ENCODE results near the gene SSR2. TPM values are rescaled to one million over a fixed set of nuclear protein-coding genes. Genes with fewer than 3 reads are reported as not detected.

SSR2 gene
- total RNA-seq, 8 experiments from 2014 or later, result 199 to 383 (median 327) TPM

DNA sequence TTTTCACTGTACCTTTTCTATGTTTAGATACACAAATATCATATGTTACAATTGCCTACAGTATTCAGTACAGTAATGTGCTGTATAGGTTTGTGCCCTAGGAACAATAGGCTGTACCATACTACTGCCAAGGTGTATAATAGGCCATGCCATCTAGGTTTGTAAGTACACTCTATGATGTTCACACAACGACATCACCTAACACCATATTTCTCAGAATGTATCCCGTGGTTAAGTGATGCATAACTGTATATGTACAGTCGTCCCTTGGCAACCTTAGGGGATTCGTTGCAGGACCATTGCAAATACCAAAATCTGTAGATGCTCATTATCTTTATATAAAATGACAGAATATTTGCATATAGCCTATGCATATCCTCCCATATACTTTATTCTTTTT is 5.8 kb upstream of the SSR2 start:
- Histone ChIP-seq H3K4me1 (replicated peaks in 1 of 2) (peaks cover 0 to 4% of the 10 kb centered on the region in 2 donors), H3K4me3 (no peak overlapping the region), H3K27ac (no peak overlapping the region)
- ATAC-seq (replicated peaks in 6 of 8), result no peak
- in situ Hi-C loops (cut with MboI; ENCODE audit: low pct_unique_long_range_greater_than_20kb in 2 of 9, low sequenced_read_pairs in 9 of 9, unreplicated experiment in 9 of 9), result no loop called here
- WGBS, 10 experiments, result 61 to 95% (median 80%) methylated on average over 1 to 4 of the region's 4 CpGs; no CpG with 5 or more reads in 3 of the 10 experiments

DNA sequence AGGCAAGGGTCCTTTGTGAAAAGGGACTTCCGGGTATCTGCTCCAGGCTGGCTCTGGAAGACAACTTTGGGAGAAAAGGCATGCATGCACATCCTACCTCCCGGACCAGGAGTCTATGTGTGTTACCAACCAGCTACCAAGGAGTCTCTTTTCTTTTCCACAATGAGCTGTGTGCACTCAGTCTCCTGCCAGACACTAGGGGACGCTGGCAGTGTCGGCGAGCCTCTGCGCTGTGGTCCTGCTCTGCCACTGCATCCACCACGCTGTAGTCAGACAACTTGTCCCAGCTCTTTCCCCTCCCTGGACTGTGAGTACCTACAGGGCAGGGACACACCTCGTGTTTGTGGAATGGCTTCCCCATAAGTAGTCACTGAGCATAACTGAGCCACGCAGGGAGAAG is 5.1 kb upstream of the SSR2 start:
- Histone ChIP-seq H3K4me1 (replicated peaks in 1 of 2) (peaks cover 0 to 6% of the 10 kb centered on the region in 2 donors), H3K4me3 (no peak overlapping the region), H3K27ac (no peak overlapping the region)
- peak; percentile 66 to 99 (median 90) for ATAC-seq (replicated peaks in 6 of 8)
- in situ Hi-C loops (cut with MboI; ENCODE audit: low pct_unique_long_range_greater_than_20kb in 2 of 9, low sequenced_read_pairs in 9 of 9, unreplicated experiment in 9 of 9), result no loop called here
- WGBS, 10 experiments, result 10 to 50% (median 25%) methylated on average over 2 to 9 of the region's 9 CpGs; no CpG with 5 or more reads in 2 of the 10 experiments

DNA sequence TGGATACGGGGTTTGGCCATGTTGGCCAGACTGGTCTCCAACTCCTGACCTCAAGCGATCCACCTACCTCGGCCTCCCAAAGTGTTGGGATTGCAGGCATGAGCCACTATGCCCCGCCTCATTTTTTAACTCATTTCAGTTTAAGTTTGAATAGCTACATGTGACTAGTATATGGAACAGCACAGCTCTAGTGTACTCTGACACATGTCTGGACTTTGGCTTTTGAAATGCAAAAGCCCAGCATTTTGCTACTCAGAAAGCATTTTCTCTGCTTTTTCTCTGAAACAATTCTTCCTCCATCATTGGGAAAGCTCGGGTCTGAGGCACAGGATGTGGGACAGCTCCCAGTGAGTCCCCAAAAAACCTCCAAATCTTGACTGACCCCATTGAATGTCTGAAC is 4.0 kb upstream of the SSR2 start:
- H3K4me3 ChIP-seq, result no peak overlapping the region
- H3K4me1 ChIP-seq (replicated peaks in 1 of 2), result peaks cover 2 to 8% of the 10 kb centered on the region in 2 donors
- in situ Hi-C loops (cut with MboI; ENCODE audit: low pct_unique_long_range_greater_than_20kb in 2 of 9, low sequenced_read_pairs in 9 of 9, unreplicated experiment in 9 of 9), result no loop called here
- H3K27ac ChIP-seq, result no peak overlapping the region
- WGBS, 10 experiments, result 60 to 79% (median 70%) methylated on average over 1 to 5 of the region's 5 CpGs; no CpG with 5 or more reads in 3 of the 10 experiments
- ATAC-seq (replicated peaks in 6 of 8), result no peak

DNA sequence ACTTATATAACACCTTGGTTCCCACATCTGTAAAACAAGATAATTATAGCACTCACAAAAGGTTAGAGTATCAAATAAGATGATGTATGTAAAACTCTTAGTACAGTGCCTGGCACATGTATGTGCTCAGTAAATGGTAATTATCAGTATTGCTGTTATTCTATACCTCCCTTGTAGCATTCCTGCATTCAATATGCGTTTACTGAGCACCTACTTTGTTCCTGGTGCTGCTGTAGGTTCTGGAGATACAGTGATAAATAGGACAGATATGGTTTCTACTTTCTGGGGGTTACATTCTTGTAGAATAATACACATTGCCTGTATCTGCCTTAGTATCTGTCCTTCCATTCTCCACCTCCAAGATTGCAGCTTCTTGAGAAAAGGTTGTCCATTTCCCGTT is 1.2 kb upstream of the SSR2 start:
- 0 to 86% (median 67%) methylated on average over 1 to 2 of the region's 2 CpGs for WGBS, 10 experiments
- Histone ChIP-seq H3K4me1 (replicated peaks in 1 of 2) (peaks cover 8 to 13% of the 10 kb centered on the region in 2 donors), H3K4me3 (no peak overlapping the region), H3K27ac (no peak overlapping the region)
- in situ Hi-C loops (cut with MboI; ENCODE audit: low pct_unique_long_range_greater_than_20kb in 2 of 9, low sequenced_read_pairs in 9 of 9, unreplicated experiment in 9 of 9), result no loop called here
- ATAC-seq (replicated peaks in 6 of 8), result no peak

- H3K27ac ChIP-seq, result no peak overlapping the region
These were observed 310 bp upstream of the SSR2 start for GRCh38 chr1:156021093-156021428.

DNA sequence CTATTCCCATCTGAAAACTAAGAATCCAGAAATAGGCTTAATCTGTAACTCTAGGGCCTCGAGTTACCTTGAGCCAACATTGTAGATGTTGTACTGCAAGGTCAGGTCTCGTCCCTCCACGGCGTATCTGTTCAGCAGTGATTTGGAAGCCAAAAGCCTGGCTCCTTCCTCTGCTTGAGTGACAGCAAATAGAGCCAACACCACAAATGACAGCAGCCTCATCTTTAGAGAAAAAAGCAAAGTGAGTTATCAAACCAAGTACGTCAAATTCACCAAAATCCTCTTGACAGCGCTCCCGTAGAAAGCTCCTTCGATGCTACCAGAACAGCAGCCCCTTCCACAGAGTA is 832 bp downstream of the SSR2 start:
- Histone ChIP-seq H3K27ac (peak overlapping the region; percentile 95), H3K4me1 (replicated peaks in 1 of 2) (peaks cover 8 to 10% of the 10 kb centered on the region in 2 donors), H3K4me3 (peak overlapping the region; percentile 87 to 98 (median 96))
- in situ Hi-C loops (cut with MboI; ENCODE audit: low pct_unique_long_range_greater_than_20kb in 2 of 9, low sequenced_read_pairs in 9 of 9, unreplicated experiment in 9 of 9), result no loop called here
- no peak for ATAC-seq (replicated peaks in 6 of 8)
- WGBS, 10 experiments, result 13 to 73% (median 50%) methylated on average over 3 to 8 of the region's 8 CpGs; no CpG with 5 or more reads in 1 of the 10 experiments

More at GRCh38 chr1:156021093-156021428, 310 bp upstream of the SSR2 start:
- no peak for ATAC-seq (replicated peaks in 6 of 8)
- H3K4me1 ChIP-seq (replicated peaks in 1 of 2), result peaks cover 8 to 13% of the 10 kb centered on the region in 2 donors
- 0 to 24% (median 3%) methylated on average over 1 to 4 of the region's 4 CpGs for WGBS, 10 experiments
- H3K4me3 ChIP-seq, result peak overlapping the region; percentile 87 to 98 (median 96)
- in situ Hi-C loops (cut with MboI; ENCODE audit: low pct_unique_long_range_greater_than_20kb in 2 of 9, low sequenced_read_pairs in 9 of 9, unreplicated experiment in 9 of 9), result no loop called here

- ATAC-seq (replicated peaks in 6 of 8), result no peak
- Histone ChIP-seq H3K27ac (no peak overlapping the region), H3K4me1 (replicated peaks in 1 of 2) (peaks cover 5 to 6% of the 10 kb centered on the region in 2 donors), H3K4me3 (no peak overlapping the region)
- WGBS, 10 experiments, result 60 to 100% (median 95%) methylated on average over 1 to 7 of the region's 7 CpGs; no CpG with 5 or more reads in 3 of the 10 experiments
- in situ Hi-C loops (cut with MboI; ENCODE audit: low pct_unique_long_range_greater_than_20kb in 2 of 9, low sequenced_read_pairs in 9 of 9, unreplicated experiment in 9 of 9), result no loop called here
These were observed 5.9 kb downstream of the SSR2 start for GRCh38 chr1:156014829-156015228.

- no peak overlapping the region for H3K4me3 ChIP-seq
- no peak for ATAC-seq (replicated peaks in 6 of 8)
- H3K27ac ChIP-seq, result no peak overlapping the region
- 80 to 100% (median 96%) methylated on average over 1 to 4 of the region's 4 CpGs; no CpG with 5 or more reads in 1 of the 10 experiments for WGBS, 10 experiments
- H3K4me1 ChIP-seq (replicated peaks in 1 of 2), result peaks cover 0 to 4% of the 10 kb centered on the region in 2 donors
- in situ Hi-C loops (cut with MboI; ENCODE audit: low pct_unique_long_range_greater_than_20kb in 2 of 9, low sequenced_read_pairs in 9 of 9, unreplicated experiment in 9 of 9), result no loop called here
These were observed 8.5 kb downstream of the SSR2 start for GRCh38 chr1:156012051-156012817.

DNA sequence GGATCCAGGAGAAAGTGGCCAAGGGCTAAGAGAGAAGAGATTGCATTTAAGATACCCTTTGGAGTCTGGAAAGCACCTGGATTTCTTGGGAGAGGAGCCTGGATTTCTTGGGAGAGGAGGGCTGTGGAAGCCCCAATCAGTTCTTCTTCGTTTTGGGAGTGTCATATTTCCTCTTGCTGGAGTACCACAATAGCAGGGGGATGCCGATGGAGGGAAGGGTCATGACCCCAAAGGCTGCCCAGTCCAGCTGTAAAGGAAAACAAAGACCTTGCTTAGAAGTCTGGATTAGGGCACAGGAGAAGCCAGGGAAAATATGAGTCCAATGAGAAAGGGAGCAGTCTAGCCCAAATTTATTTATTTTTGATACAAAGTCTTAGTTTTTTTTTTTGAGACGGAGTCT is 11.3 kb downstream of the SSR2 start:
- 0 to 48% (median 37%) methylated on average over 1 to 3 of the region's 3 CpGs; no CpG with 5 or more reads in 2 of the 10 experiments for WGBS, 10 experiments
- Histone ChIP-seq H3K4me3 (no peak overlapping the region), H3K4me1 (replicated peaks in 1 of 2) (peaks cover 0 to 4% of the 10 kb centered on the region in 2 donors), H3K27ac (no peak overlapping the region)
- no peak for ATAC-seq (replicated peaks in 6 of 8)
- in situ Hi-C loops (cut with MboI; ENCODE audit: low pct_unique_long_range_greater_than_20kb in 2 of 9, low sequenced_read_pairs in 9 of 9, unreplicated experiment in 9 of 9), result no loop called here

DNA sequence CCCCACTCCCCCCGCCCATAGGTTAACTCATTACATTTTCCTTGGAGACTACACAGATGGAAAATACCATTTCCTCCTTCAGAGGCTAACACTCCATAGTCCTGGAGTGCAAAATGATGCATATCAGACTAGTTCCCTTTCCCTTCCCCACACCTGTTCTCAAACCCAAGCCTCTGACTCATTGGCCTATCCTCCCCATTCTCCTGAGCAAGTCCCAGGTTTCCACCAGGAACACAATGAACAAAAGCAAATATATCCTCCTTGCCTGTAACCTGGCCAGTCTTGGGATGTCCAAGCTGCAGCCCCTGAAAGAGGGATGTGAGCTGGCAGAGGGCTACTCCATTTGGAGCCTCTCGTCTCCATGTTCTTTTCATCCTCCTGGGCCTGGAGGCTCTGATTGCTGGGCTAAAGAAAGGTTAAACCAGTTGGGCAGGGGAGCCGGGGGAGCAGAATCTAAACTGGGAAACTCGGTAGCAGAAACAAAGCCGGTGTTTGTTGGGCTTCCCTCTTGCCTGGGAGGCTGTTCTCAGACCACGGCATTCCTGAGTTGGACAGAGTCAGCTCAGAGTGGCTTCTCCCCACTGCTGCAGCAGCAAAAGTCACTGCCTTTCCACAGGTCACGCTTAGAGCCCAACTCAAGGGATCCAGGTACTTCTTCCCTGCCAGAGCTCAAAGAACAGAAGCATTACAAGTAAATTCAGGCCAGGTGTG is 13.9 kb downstream of the SSR2 start:
- no peak for ATAC-seq (replicated peaks in 6 of 8)
- WGBS, 10 experiments, result 40 to 89% (median 70%) methylated on average over 1 to 6 of the region's 7 CpGs; no CpG with 5 or more reads in 5 of the 10 experiments
- H3K4me1 ChIP-seq (replicated peaks in 1 of 2), result peaks cover under 1 to 4% of the 10 kb centered on the region in 2 donors
- no peak overlapping the region for H3K4me3 ChIP-seq
- in situ Hi-C loops (cut with MboI; ENCODE audit: low pct_unique_long_range_greater_than_20kb in 2 of 9, low sequenced_read_pairs in 9 of 9, unreplicated experiment in 9 of 9), result no loop called here
- H3K27ac ChIP-seq, result no peak overlapping the region

DNA sequence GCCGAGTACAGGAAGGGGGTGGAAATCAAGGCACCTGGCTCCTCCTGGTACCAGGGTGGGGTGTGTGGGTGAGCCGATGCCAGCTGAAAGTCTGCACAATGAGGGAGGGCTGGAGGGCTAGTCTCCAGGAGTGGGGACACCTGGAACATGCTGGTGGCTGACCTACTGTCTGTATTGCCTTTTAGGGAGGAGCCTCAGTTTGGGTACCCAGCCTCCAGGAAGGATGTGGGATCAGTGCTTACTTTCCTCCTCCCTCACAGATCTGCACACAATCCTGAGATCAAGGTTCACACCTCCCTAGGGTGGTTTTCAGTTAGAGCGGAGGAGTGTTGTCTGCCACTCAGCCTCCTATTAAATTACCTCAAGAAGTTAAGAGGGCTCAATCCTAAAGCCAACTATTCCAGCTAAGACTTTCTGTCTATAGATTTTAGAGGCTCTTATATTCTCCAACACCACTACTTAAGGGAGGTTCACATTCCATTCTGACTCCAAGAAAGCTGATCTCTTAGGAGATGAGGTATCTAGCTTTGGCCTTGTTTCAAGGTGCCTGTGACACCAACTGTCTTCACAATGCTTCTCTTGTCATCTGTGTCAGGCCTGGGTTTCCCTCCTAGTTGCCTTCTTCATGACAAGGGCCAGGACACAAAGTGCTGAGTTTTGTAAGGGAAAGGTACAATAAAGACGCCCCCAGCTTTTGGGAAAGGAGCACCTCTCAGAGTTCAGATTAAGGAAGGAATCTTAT is 15.7 kb downstream of the SSR2 start:
- no peak for ATAC-seq (replicated peaks in 6 of 8)
- no peak overlapping the region for H3K27ac ChIP-seq
- 63 to 100% (median 85%) methylated on average over 1 to 2 of the region's 4 CpGs; no CpG with 5 or more reads in 4 of the 10 experiments for WGBS, 10 experiments
- H3K4me3 ChIP-seq, result no peak overlapping the region
- H3K4me1 ChIP-seq (replicated peaks in 1 of 2), result peaks cover 3 to 4% of the 10 kb centered on the region in 2 donors
- in situ Hi-C loops (cut with MboI; ENCODE audit: low pct_unique_long_range_greater_than_20kb in 2 of 9, low sequenced_read_pairs in 9 of 9, unreplicated experiment in 9 of 9), result no loop called here

DNA sequence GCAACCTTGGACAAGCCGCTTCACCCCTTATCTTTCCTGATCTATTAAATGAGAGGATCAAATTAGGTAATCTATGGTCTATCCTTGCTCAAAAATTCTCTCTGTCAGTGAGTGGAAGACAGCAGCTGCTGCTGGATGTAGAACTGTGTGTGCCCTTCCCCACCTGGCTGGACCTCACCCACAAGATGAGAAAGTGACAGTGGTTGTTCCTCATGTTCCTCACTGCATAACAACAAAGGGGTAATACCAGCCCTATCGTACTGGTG is 16.9 kb downstream of the SSR2 start:
- H3K27ac ChIP-seq, result no peak overlapping the region
- no peak for ATAC-seq (replicated peaks in 6 of 8)

More for the DNA sequence above, 16.9 kb downstream of the SSR2 start:
- Histone ChIP-seq H3K4me1 (replicated peaks in 1 of 2) (peaks cover 3% of the 10 kb centered on the region in 2 donors), H3K4me3 (no peak overlapping the region)
- whole genome bisulfite sequencing, 10 experiments, result 0 to 100% (median 69%) methylated on average over 1 to 2 of the region's 2 CpGs; no CpG with 5 or more reads in 4 of the 10 experiments
- in situ Hi-C loops (cut with MboI; ENCODE audit: low pct_unique_long_range_greater_than_20kb in 2 of 9, low sequenced_read_pairs in 9 of 9, unreplicated experiment in 9 of 9), result no loop called here
